Prostate gland (tissue), 2 donors: ENCODE results near the gene WDFY1.

Experiments
- POLR2A ChIP-seq: fragments of 450-650 bp; IDR thresholded peaks from one replicate; pipeline ENCODE4 v1.6.1; 2016; ENCODE audit warnings: antibody characterized with exemption, mild to moderate bottlenecking
- TF ChIP-seq, protein P1 (sequence below), 4 experiments: fragments of 200-600 bp in 2 of 4; fragments of 450-650 bp in 2 of 4; sonication (generic) in 2 of 4; IDR thresholded peaks; 1 replicate in 3 of 4; 2 replicates in 1 of 4; pipeline ENCODE4 v1.5.1; 2016 to 2019; ENCODE audit warnings: antibody characterized with exemption in 4 of 4, mild to moderate bottlenecking in 2 of 4, moderate library complexity in 2 of 4

- TF ChIP-seq, protein P1, sequence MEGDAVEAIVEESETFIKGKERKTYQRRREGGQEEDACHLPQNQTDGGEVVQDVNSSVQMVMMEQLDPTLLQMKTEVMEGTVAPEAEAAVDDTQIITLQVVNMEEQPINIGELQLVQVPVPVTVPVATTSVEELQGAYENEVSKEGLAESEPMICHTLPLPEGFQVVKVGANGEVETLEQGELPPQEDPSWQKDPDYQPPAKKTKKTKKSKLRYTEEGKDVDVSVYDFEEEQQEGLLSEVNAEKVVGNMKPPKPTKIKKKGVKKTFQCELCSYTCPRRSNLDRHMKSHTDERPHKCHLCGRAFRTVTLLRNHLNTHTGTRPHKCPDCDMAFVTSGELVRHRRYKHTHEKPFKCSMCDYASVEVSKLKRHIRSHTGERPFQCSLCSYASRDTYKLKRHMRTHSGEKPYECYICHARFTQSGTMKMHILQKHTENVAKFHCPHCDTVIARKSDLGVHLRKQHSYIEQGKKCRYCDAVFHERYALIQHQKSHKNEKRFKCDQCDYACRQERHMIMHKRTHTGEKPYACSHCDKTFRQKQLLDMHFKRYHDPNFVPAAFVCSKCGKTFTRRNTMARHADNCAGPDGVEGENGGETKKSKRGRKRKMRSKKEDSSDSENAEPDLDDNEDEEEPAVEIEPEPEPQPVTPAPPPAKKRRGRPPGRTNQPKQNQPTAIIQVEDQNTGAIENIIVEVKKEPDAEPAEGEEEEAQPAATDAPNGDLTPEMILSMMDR (IDR thresholded peaks at IDR 0.05) = no peak
- TF ChIP-seq POLR2A = no peak
These were observed 34.7 kb upstream of the WDFY1 start for GRCh38 chr2:223979730-223980396.
